GM23248 (cell line): ENCODE data around the gene RBBP5. TPM values are rescaled to one million over a fixed set of nuclear protein-coding genes. Genes with fewer than 3 reads are reported as not detected.

ENCODE experiments used
- DNase-seq: peaks from one replicate; pipeline ENCODE4 v3.0.0-alpha.2; 2015
- H2AFZ ChIP-seq: fragments of 200-600 bp; sonication (generic); 2 replicates; pipeline ENCODE4 v1.6.1; 2016; ENCODE audit warnings: antibody characterized with exemption
- H3F3A ChIP-seq: fragments of 200-600 bp; sonication (generic); 2 replicates; pipeline ENCODE4 v1.6.1; 2016; ENCODE audit warnings: mild to moderate bottlenecking, antibody characterized with exemption, mixed run types; ENCODE audit not compliant: insufficient read depth
- H3K27ac ChIP-seq: fragments of 200-600 bp; sonication (generic); 2 replicates; pipeline ENCODE4 v1.5.1; 2016; ENCODE audit warnings: mild to moderate bottlenecking
- H3K27me3 ChIP-seq: fragments of 200-600 bp; sonication (generic); replicated peaks from 2 replicates; pipeline ENCODE4 v1.6.1; 2016; ENCODE audit warnings: mild to moderate bottlenecking; ENCODE audit not compliant: insufficient read depth
- H3K36me3 ChIP-seq: fragments of 200-600 bp; sonication (generic); 2 replicates; pipeline ENCODE4 v1.6.1; 2016; ENCODE audit warnings: low read depth, mild to moderate bottlenecking
- H3K4me1 ChIP-seq: fragments of 200-600 bp; sonication (generic); 2 replicates; pipeline ENCODE4 v1.6.1; 2016; ENCODE audit warnings: mild to moderate bottlenecking; ENCODE audit not compliant: insufficient read depth
- H3K4me2 ChIP-seq: fragments of 200-600 bp; sonication (generic); one replicate; pipeline ENCODE4 v1.6.1; 2016; ENCODE audit warnings: mild to moderate bottlenecking; ENCODE audit not compliant: unreplicated experiment
- H3K4me3 ChIP-seq: fragments of 200-600 bp; sonication (generic); 2 replicates; pipeline ENCODE4 v1.5.1; 2016; ENCODE audit warnings: mild to moderate bottlenecking
- H3K79me2 ChIP-seq: fragments of 200-600 bp; sonication (generic); 2 replicates; pipeline ENCODE4 v1.6.1; 2016; ENCODE audit warnings: mild to moderate bottlenecking; ENCODE audit not compliant: insufficient read depth
- H3K9ac ChIP-seq: fragments of 200-600 bp; sonication (generic); 2 replicates; pipeline ENCODE4 v1.6.1; 2016; ENCODE audit warnings: mild to moderate bottlenecking
- H3K9me2 ChIP-seq: fragments of 200-600 bp; sonication (generic); 2 replicates; pipeline ENCODE4 v1.6.1; 2016; ENCODE audit warnings: mixed run types, mild to moderate bottlenecking, moderate library complexity; ENCODE audit not compliant: insufficient read depth
- H3K9me3 ChIP-seq: fragments of 200-600 bp; sonication (generic); one replicate; pipeline ENCODE4 v1.6.1; 2017; ENCODE audit warnings: low read depth
- H4K20me1 ChIP-seq: fragments of 200-600 bp; sonication (generic); 2 replicates; pipeline ENCODE4 v1.6.0; 2016; ENCODE audit not compliant: insufficient read depth
- EZH2 ChIP-seq: fragments of 200-600 bp; sonication (generic); IDR thresholded peaks from 2 replicates; pipeline ENCODE4 v1.6.1; 2018; ENCODE audit warnings: antibody characterized with exemption, mild to moderate bottlenecking; ENCODE audit not compliant: insufficient read depth, poor library complexity, severe bottlenecking
- EZH2phosphoT487 ChIP-seq: fragments of 200-600 bp; sonication (generic); IDR thresholded peaks from 2 replicates; pipeline ENCODE4 v1.6.1; 2018; ENCODE audit warnings: antibody characterized with exemption, moderate library complexity, mild to moderate bottlenecking, low read depth; ENCODE audit not compliant: insufficient read depth
- WGBS, 2 experiments: methylation state at CpG; one replicate each; pipeline ENCODE4 v1.1.6; 2015 to 2017; ENCODE audit warnings: low lambda C conversion rate in 2 of 2, low coverage in 1 of 2; ENCODE audit errors: missing lambda C conversion rate in 2 of 2; 5-methylcytosine and 5-hydroxymethylcytosine counted together
- in situ Hi-C: fragments of 300-500 bp; cut with MboI; formaldehyde crosslinking; loops from 2 replicates; pipeline ENCODE4 v1.15.0; 2020
- polyA plus RNA-seq: library from polyadenylated mRNA; unstranded; fragments of >200 nt; fragmentation: Nextera tagmentation; extraction: Ambion mirVana; gene quantifications from 2 replicates; pipeline ENCODE4 v1.2.1, GENCODE V29; 2016
- total RNA-seq: library from RNA; depleted of rRNA; stranded (reverse); fragments of >200 nt; shearing (Covaris generic); gene quantifications from 2 replicates; pipeline ENCODE4 v1.2.3, GENCODE V29; 2014

The RBBP5 gene
- total and polyA plus RNA-seq, 2 experiments from 2014 or later, result 13.6 to 14.3 TPM

DNA sequence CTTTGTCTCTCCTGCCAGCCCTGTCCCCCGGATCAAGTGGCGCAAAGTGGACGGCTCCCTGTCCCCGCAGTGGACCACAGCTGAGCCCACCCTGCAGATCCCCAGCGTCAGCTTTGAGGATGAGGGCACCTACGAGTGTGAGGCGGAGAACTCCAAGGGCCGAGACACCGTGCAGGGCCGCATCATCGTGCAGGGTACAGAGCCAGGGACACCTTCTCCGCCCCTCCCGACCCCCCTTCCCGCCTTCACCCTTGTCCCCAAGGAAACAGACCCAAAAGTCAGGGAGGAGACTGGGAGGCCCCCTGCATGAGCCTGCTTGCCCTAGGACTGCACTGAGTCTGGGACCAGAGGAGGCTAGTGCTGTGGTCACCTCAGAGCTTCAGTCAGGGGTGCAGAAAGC, 60.6 kb downstream of the RBBP5 start:
- Histone ChIP-seq H3K9me3 (no peaks in the 10 kb centered on the region), H3K4me2 (no peak overlapping the region), H3K4me1 (no peaks in the 10 kb centered on the region), H3K27me3 (no peaks in the 10 kb centered on the region), H3K79me2 (no peaks in the 10 kb centered on the region), H3K9ac (no peak overlapping the region), H3K4me3 (no peak overlapping the region), H3K27ac (no peak overlapping the region), H4K20me1 (no peaks in the 10 kb centered on the region), H2AFZ (no peak overlapping the region), H3K36me3 (no peaks in the 10 kb centered on the region), H3K9me2 (no peaks in the 10 kb centered on the region), H3F3A (no peaks in the 10 kb centered on the region)
- DNase-seq, result no peak
- in situ Hi-C loops, result no loop called here
- WGBS, 2 experiments, result 33 to 60% methylated on average over 2 to 14 of the region's 14 CpGs
- TF ChIP-seq EZH2phosphoT487, result no peak

DNA sequence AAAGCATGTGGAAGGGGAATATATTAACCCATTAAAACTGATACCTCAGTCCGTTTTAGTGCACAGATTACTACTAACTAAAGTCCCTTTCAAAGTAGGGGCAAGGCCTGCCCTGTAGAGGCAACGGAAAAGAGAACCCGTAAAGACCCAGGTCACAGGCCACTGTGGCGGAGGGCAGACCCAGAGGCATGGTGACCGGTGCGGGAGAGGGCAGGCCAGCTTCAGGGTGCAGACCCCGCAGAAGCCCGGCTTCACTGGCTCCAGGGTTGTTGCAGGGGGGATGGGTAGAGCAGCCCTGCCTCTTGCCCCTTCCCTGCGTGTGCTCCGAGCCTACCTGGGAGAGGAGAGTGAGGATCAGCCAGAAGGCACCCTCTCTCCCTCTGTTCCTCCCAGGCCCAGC, 61.0 kb downstream of the RBBP5 start:
- H3K27me3 ChIP-seq, result peaks cover under 1% of the 10 kb centered on the region; the same call in 1 of the 2 replicates
- H3K9me2 ChIP-seq, result no peaks in the 10 kb centered on the region
- H3K9me3 ChIP-seq, result no peaks in the 10 kb centered on the region
- no peaks in the 10 kb centered on the region for H3F3A ChIP-seq
- 84 to 87% methylated on average over 10 of the region's 10 CpGs for WGBS, 2 experiments
- H2AFZ ChIP-seq, result no peak overlapping the region
- H3K27ac ChIP-seq, result no peak overlapping the region
- DNase-seq, result no peak
- no peak for TF ChIP-seq EZH2
- no peak overlapping the region for H3K4me2 ChIP-seq
- no peaks in the 10 kb centered on the region for H3K79me2 ChIP-seq
- H3K36me3 ChIP-seq, result no peaks in the 10 kb centered on the region
- H4K20me1 ChIP-seq, result no peaks in the 10 kb centered on the region
- H3K9ac ChIP-seq, result no peak overlapping the region
- no peak overlapping the region for H3K4me3 ChIP-seq
- no peaks in the 10 kb centered on the region for H3K4me1 ChIP-seq
- in situ Hi-C loops, result no loop called here

DNA sequence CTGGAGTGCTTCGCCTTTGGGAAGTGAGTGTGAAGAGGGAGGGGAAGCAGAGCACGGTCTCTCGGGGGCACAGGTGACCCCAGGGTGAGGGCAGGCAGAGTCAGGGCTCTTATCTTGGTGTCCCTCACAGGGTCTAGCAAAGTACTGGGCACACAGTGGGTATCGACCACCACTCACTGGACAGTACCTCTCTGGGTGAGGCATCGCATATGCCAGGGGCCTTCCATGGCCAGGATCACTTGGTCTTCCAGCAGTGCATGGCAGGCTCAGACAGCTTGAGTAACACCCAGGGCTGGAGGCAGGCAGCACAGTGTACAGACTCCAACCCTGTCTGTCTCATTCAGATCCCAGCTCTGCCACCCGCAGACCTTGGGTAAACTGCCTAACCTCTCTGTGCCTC, 62.1 kb downstream of the RBBP5 start:
- Histone ChIP-seq H3K4me1 (no peaks in the 10 kb centered on the region), H3F3A (no peaks in the 10 kb centered on the region), H3K9me3 (no peaks in the 10 kb centered on the region), H2AFZ (no peak overlapping the region), H3K9ac (no peak overlapping the region), H3K4me3 (no peak overlapping the region), H3K4me2 (no peak overlapping the region), H3K9me2 (no peaks in the 10 kb centered on the region), H3K36me3 (no peaks in the 10 kb centered on the region), H3K27me3 (peaks cover 10% of the 10 kb centered on the region), H4K20me1 (no peaks in the 10 kb centered on the region), H3K27ac (no peak overlapping the region), H3K79me2 (no peaks in the 10 kb centered on the region)
- WGBS, 2 experiments, result 84 to 95% methylated on average over 6 of the region's 6 CpGs
- in situ Hi-C loops, result no loop called here
- TF ChIP-seq EZH2phosphoT487 (no peak), EZH2 (no peak)
- DNase-seq, result no peak

DNA sequence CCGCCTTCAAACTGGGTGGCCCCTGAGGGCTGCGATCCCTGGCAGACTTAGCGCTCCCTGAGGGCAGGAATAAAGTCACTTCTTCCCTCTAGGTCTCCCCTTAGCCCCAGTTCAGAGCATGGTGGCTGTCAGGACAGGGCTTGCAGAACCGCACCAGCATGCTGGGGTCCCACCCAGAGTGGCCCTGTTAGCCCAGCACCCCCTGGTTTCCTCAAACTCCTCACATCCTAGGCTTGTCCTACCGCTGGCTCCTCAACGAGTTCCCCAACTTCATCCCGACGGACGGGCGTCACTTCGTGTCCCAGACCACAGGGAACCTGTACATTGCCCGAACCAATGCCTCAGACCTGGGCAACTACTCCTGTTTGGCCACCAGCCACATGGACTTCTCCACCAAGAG, 62.9 kb downstream of the RBBP5 start:
- Histone ChIP-seq H3K9me3 (no peaks in the 10 kb centered on the region), H2AFZ (no peak overlapping the region), H3K4me1 (no peaks in the 10 kb centered on the region), H3K27me3 (peaks cover 11% of the 10 kb centered on the region), H3K4me3 (no peak overlapping the region), H4K20me1 (no peaks in the 10 kb centered on the region), H3F3A (no peaks in the 10 kb centered on the region), H3K27ac (no peak overlapping the region), H3K9ac (no peak overlapping the region), H3K79me2 (no peaks in the 10 kb centered on the region), H3K36me3 (no peaks in the 10 kb centered on the region), H3K9me2 (no peaks in the 10 kb centered on the region), H3K4me2 (no peak overlapping the region)
- no peak for DNase-seq
- 80 to 83% methylated on average over 12 of the region's 12 CpGs for WGBS, 2 experiments
- in situ Hi-C loops, result no loop called here
- no peak for TF ChIP-seq EZH2phosphoT487
- TF ChIP-seq EZH2, result no peak

DNA sequence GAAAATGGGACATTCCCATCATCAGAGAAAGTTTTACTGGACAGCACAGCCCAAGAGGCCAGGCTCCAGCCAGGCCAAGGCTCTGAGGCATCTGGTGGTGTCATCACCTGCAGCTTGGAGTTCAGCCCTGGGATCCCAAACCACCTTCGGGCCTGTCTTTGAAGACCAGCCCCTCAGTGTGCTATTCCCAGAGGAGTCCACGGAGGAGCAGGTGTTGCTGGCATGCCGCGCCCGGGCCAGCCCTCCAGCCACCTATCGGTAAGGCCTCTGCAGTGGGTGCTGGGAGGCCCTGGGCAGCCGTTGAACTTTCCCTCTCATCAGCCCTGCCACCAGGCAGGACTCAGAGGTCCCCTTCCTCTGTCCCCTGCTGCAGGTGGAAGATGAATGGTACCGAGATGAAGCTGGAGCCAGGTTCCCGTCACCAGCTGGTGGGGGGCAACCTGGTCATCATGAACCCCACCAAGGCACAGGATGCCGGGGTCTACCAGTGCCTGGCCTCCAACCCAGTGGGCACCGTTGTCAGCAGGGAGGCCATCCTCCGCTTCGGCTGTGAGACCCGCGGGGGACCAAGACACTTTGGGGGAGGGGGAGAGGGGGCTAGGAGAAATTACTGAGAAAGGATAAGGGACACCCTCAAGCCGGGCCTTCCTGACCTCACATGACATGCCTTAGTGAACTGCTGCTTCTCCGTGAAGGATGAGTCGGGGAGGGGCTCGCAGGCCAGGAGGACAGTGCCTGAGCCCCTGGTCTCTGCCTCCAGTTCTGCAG, 63.8 kb downstream of the RBBP5 start:
- no peak overlapping the region for H2AFZ ChIP-seq
- no peak for DNase-seq
- H3K9me2 ChIP-seq, result no peaks in the 10 kb centered on the region
- no peaks in the 10 kb centered on the region for H4K20me1 ChIP-seq
- no peak overlapping the region for H3K27ac ChIP-seq
- in situ Hi-C loops, result no loop called here
- no peak overlapping the region for H3K9ac ChIP-seq
- H3F3A ChIP-seq, result no peaks in the 10 kb centered on the region
- TF ChIP-seq EZH2phosphoT487 (no peak), EZH2 (no peak)
- H3K9me3 ChIP-seq, result no peaks in the 10 kb centered on the region
- H3K4me1 ChIP-seq, result no peaks in the 10 kb centered on the region
- 86 to 91% methylated on average over 16 to 19 of the region's 19 CpGs for WGBS, 2 experiments
- no peaks in the 10 kb centered on the region for H3K79me2 ChIP-seq
- no peaks in the 10 kb centered on the region for H3K36me3 ChIP-seq
- no peak overlapping the region for H3K4me3 ChIP-seq
- H3K4me2 ChIP-seq, result no peak overlapping the region
- peaks cover 18% of the 10 kb centered on the region for H3K27me3 ChIP-seq
